Nephron (organoid): Measurements from ENCODE around the gene PCDH15.

ENCODE experiments used
- H3K27ac Mint-ChIP-seq, 3 experiments: 2 replicates each; pipeline ENCODE4 v1.8.0; 2020; ENCODE audit warnings: mixed read lengths in 3 of 3, mild to moderate bottlenecking in 2 of 3, moderate library complexity in 1 of 3
- H3K27me3 Mint-ChIP-seq: 2 replicates; pipeline ENCODE4 v1.8.0; 2021; ENCODE audit warnings: low read depth, mild to moderate bottlenecking, moderate library complexity, mixed read lengths
- H3K36me3 Mint-ChIP-seq: 2 replicates; pipeline ENCODE4 v1.8.0; 2020; ENCODE audit warnings: low read depth, mixed read lengths
- H3K4me1 Mint-ChIP-seq: 2 replicates; pipeline ENCODE4 v1.8.0; 2020; ENCODE audit warnings: mixed read lengths
- H3K4me3 Mint-ChIP-seq, 3 experiments: 2 replicates each; pipeline ENCODE4 v1.8.0; 2020; ENCODE audit warnings: mild to moderate bottlenecking in 3 of 3, mixed read lengths in 3 of 3, moderate library complexity in 2 of 3
- H3K9me3 Mint-ChIP-seq: 2 replicates; pipeline ENCODE4 v1.8.0; 2020; ENCODE audit warnings: mixed read lengths
- CTCF ChIP-seq, 3 experiments: fragments of 200-600 bp; sonication (generic); IDR thresholded peaks; one replicate each; pipeline ENCODE4 v1.5.0; 2021; ENCODE audit warnings: antibody characterized with exemption in 3 of 3; ENCODE audit not compliant: unreplicated experiment in 3 of 3

Gene PCDH15

GRCh38 chr10:54125098-54125747, 675.8 kb downstream of the PCDH15 start:
- TF ChIP-seq CTCF (IDR thresholded peaks at IDR 0.05; ENCODE audit: unreplicated experiment in 3 of 3): no peak
- no peak overlapping the region for H3K4me3 Mint-ChIP-seq
- no peaks in the 10 kb centered on the region for H3K27me3 Mint-ChIP-seq
- no peaks in the 10 kb centered on the region for H3K36me3 Mint-ChIP-seq
- no peaks in the 10 kb centered on the region for H3K9me3 Mint-ChIP-seq
- no peak overlapping the region for H3K27ac Mint-ChIP-seq
- peaks cover 9% of the 10 kb centered on the region for H3K4me1 Mint-ChIP-seq

- H3K27me3 Mint-ChIP-seq: no peaks in the 10 kb centered on the region
- TF ChIP-seq CTCF (IDR thresholded peaks at IDR 0.05; ENCODE audit: unreplicated experiment in 3 of 3): no peak
- peaks cover 9% of the 10 kb centered on the region for H3K4me1 Mint-ChIP-seq
- H3K4me3 Mint-ChIP-seq: no peak overlapping the region
- H3K9me3 Mint-ChIP-seq: no peaks in the 10 kb centered on the region
- no peaks in the 10 kb centered on the region for H3K36me3 Mint-ChIP-seq
- H3K27ac Mint-ChIP-seq: no peak overlapping the region
Measured at GRCh38 chr10:54124209-54124885, 676.7 kb downstream of the PCDH15 start.

- no peak overlapping the region for H3K4me3 Mint-ChIP-seq
- H3K9me3 Mint-ChIP-seq: peaks cover 8% of the 10 kb centered on the region
- H3K27me3 Mint-ChIP-seq: no peaks in the 10 kb centered on the region
- H3K36me3 Mint-ChIP-seq: no peaks in the 10 kb centered on the region
- H3K27ac Mint-ChIP-seq: no peak overlapping the region
- no peak for TF ChIP-seq CTCF (IDR thresholded peaks at IDR 0.05; ENCODE audit: unreplicated experiment in 3 of 3)
- H3K4me1 Mint-ChIP-seq: peaks cover 9% of the 10 kb centered on the region
Measured at GRCh38 chr10:54120806-54121205, 680.2 kb downstream of the PCDH15 start.

GRCh38 chr10:54108961-54109360, 692.1 kb downstream of the PCDH15 start:
- Mint-ChIP-seq H3K27me3 (no peaks in the 10 kb centered on the region), H3K27ac (no peak overlapping the region), H3K4me1 (no peaks in the 10 kb centered on the region), H3K9me3 (peaks cover 3% of the 10 kb centered on the region), H3K36me3 (no peaks in the 10 kb centered on the region), H3K4me3 (no peak overlapping the region)
- TF ChIP-seq CTCF (IDR thresholded peaks at IDR 0.05; ENCODE audit: unreplicated experiment in 3 of 3): no peak

GRCh38 chr10:54096892-54097291, 704.1 kb downstream of the PCDH15 start:
- Mint-ChIP-seq H3K9me3 (no peaks in the 10 kb centered on the region), H3K4me3 (no peak overlapping the region), H3K27ac (no peak overlapping the region), H3K4me1 (no peaks in the 10 kb centered on the region), H3K27me3 (no peaks in the 10 kb centered on the region), H3K36me3 (no peaks in the 10 kb centered on the region)
- TF ChIP-seq CTCF (IDR thresholded peaks at IDR 0.05; ENCODE audit: unreplicated experiment in 3 of 3): no peak

- no peak for TF ChIP-seq CTCF (IDR thresholded peaks at IDR 0.05; ENCODE audit: unreplicated experiment in 3 of 3)
- H3K4me3 Mint-ChIP-seq: no peak overlapping the region
- H3K27ac Mint-ChIP-seq: no peak overlapping the region
- no peaks in the 10 kb centered on the region for H3K36me3 Mint-ChIP-seq
- no peaks in the 10 kb centered on the region for H3K27me3 Mint-ChIP-seq
- H3K4me1 Mint-ChIP-seq: no peaks in the 10 kb centered on the region
- H3K9me3 Mint-ChIP-seq: no peaks in the 10 kb centered on the region
Measured at GRCh38 chr10:54094321-54094720, 706.7 kb downstream of the PCDH15 start.
